Psoas muscle (tissue), 8 donors: ENCODE measurements around the gene TTLL12. TPM values are rescaled to one million over a fixed set of nuclear protein-coding genes. Genes with fewer than 3 reads are reported as not detected.

ENCODE experiments used
- ATAC-seq, 4 donors: fragments of 200-7000 bp; cut with Tn5 transposase; one replicate each; pipeline ENCODE4 v1.9.1; 2020; ENCODE audit warnings: moderate library complexity in 3 of 4, mild to moderate bottlenecking in 2 of 4
- DNase-seq, 2 donors: peaks; one replicate each; pipeline ENCODE4 v3.0.0-alpha.2; 2020
- H3K27ac ChIP-seq: fragments of 200-600 bp; one replicate; pipeline ENCODE4 v1.8.0; 2022
- H3K27me3 ChIP-seq, 3 donors: fragments of 200-600 bp in 1 of 3; one replicate each; pipeline versions ENCODE4 v1.6.1 to v1.8.0; 2013 to 2022; ENCODE audit warnings: low read length in 2 of 3, mild to moderate bottlenecking in 2 of 3, moderate library complexity in 1 of 3; ENCODE audit not compliant: insufficient read depth in 3 of 3
- H3K36me3 ChIP-seq, 2 donors: fragments of 200-600 bp in 1 of 2; one replicate each; pipeline versions ENCODE4 v1.6.1 to v1.8.0; 2013 to 2022; ENCODE audit warnings: low read depth in 1 of 2, mild to moderate bottlenecking in 1 of 2, moderate library complexity in 1 of 2; ENCODE audit not compliant: insufficient read depth in 1 of 2
- H3K4me1 ChIP-seq: fragments of 200-600 bp; one replicate; pipeline ENCODE4 v1.8.0; 2022
- H3K4me3 ChIP-seq: fragments of 200-600 bp; one replicate; pipeline ENCODE4 v1.8.0; 2022; ENCODE audit warnings: mild to moderate bottlenecking
- H3K9me3 ChIP-seq: fragments of 200-600 bp; one replicate; pipeline ENCODE4 v1.8.0; 2022
- CTCF ChIP-seq: fragments of 200-600 bp; IDR thresholded peaks from one replicate; pipeline ENCODE4 v1.8.0; 2022; ENCODE audit warnings: antibody characterized with exemption
- WGBS, 3 donors: extraction: QIAGEN DNeasy Blood & Tissue Kit; methylation state at CpG; one replicate each; pipeline versions ENCODE4 v1.1.6 to v1.1.7; 2013; 5-methylcytosine and 5-hydroxymethylcytosine counted together
- intact Hi-C, 2 donors: fragments of 100-400 bp; cut with DNase I; formaldehyde crosslinking; loops; one replicate each; pipeline versions ENCODE4 v1.11.0 to v1.14.2; 2022
- polyA plus RNA-seq, 3 donors: library from polyadenylated mRNA; stranded (reverse); fragments of 200-250 nt; gene quantifications; one replicate each; pipeline ENCODE4 v1.2.3, GENCODE V29; 2013
- total RNA-seq, 4 donors: library from RNA; stranded (reverse); fragmentation: NEBNext Ultra II Directional in 2 of 4; extraction: Animal tissue kit (Norgen Biotek cat#: 25700) in 2 of 4; gene quantifications; one replicate each; pipeline versions ENCODE4 v1.2.1 to v1.2.4, GENCODE V29; 2021 to 2023
- donor health status: healthy with polysubstance abuse.
- donor health status: DM: no; HTN: no; CAD: no; lungs with moderate emphysema.
- donor health status: Bipolar disorder and iron deficiency.
- donor health status: healthy.
- donor health status: DM: yes; HTN: yes; CAD: no.
- donor health status: DM: no; HTN: no; CAD: no.
- donor health status: DM: no; HTN: no; CAD: no.
- donor health status: DM: yes; HTN: yes; CAD: no.

The TTLL12 gene
- total and polyA plus RNA-seq, 7 donors: 9.9 to 20.7 (median 13.7) TPM

DNA sequence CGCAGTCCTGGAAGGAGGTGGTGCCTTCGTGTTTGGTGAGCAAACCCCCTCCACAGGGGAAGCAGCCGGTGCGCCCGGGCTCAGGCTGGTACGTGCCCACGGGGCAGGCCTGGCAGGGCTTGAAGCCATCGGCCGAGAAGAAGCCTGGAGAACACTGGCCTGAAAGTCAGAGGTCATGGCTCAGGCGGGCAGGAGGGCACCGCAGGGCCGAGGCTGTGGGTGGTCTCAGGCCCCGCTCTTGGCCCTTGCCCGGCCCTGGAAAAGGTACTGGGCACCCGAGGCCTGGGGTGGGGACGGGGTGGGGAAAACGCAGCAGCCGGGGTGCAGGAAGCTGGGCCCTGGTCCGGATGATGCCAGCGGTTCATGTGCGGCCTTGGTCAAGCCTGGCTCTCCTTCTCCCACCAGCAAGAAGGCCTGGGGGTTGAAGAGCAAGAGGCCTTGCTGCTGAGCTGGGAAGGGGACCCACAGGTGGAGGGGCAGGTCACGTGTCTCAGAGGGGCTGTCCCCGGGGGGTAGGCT, 25.6 kb upstream of the TTLL12 start:
- 83 to 89% (median 85%) methylated on average over 23 of the region's 23 CpGs for WGBS, 3 donors
- intact Hi-C loops: no loop called here
- no peaks in the 10 kb centered on the region for H3K4me1 ChIP-seq
- no peak for ATAC-seq
- no peak overlapping the region for H3K27ac ChIP-seq
- DNase-seq: no peak
- H3K36me3 ChIP-seq: no peaks in the 10 kb centered on the region
- no peak for TF ChIP-seq CTCF
- peaks cover 0 to 12% (median 1%) of the 10 kb centered on the region in 3 donors for H3K27me3 ChIP-seq
- no peak overlapping the region for H3K4me3 ChIP-seq
- H3K9me3 ChIP-seq: no peaks in the 10 kb centered on the region

GRCh38 chr22:43211941-43212433, 25.1 kb upstream of the TTLL12 start:
- WGBS, 3 donors: 85 to 93% (median 89%) methylated on average over 13 of the region's 13 CpGs
- TF ChIP-seq CTCF: no peak
- DNase-seq: no peak
- no peaks in the 10 kb centered on the region for H3K4me1 ChIP-seq
- no peak for ATAC-seq
- H3K9me3 ChIP-seq: no peaks in the 10 kb centered on the region
- intact Hi-C loops: no loop called here
- no peak overlapping the region for H3K4me3 ChIP-seq
- H3K27me3 ChIP-seq: peaks cover 0 to 10% (median 1%) of the 10 kb centered on the region in 3 donors
- no peak overlapping the region for H3K27ac ChIP-seq
- no peaks in the 10 kb centered on the region for H3K36me3 ChIP-seq

DNA sequence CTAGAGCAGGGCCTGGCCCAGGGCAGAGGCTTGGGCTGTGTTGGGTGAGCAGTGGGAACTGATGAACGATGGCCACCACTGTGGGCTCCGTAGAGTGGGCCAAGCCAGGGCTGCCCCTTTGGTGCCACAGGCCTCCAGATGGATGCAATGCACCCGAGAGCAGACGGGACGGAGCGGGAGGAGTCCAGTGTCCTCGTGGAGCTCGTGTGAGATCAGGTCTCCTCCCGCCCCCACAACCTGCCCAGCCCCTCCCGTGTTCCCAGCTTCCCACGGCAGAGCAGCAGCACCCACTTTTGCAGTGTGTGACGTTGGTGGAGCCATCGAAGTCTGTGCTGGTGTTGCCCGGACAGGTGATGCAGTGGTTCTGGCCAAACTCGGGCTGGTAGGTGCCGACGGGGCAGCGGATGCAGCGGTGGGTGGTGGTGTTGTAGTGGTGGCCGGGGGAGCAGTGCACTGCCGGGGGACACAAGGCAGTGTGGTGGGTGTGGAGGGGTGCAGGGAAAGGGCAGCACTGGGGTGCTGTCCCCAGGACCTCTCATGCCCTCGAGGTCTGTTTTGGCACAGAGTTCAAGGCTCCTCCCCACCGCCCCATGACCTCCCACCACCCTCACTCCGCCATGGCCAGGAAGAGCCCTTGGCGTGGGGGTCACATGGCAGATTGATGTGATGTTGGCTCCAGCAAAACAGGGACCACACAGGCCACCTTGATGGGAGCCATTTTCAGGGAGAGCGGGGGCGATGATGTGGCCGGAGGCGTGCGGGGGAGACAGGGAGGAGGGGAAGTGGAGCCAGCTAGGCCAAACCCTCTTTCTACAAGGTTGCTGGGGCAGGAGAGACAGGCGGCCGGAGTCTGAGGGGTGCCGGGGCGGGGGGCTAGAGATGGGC, 23.9 kb upstream of the TTLL12 start:
- H3K27ac ChIP-seq: no peak overlapping the region
- no peak overlapping the region for H3K4me3 ChIP-seq
- no peaks in the 10 kb centered on the region for H3K9me3 ChIP-seq
- DNase-seq (peak in 1 of 2 donors; percentile 41), ATAC-seq (no peak)
- H3K4me1 ChIP-seq: no peaks in the 10 kb centered on the region
- peaks cover 0 to 17% (median 5%) of the 10 kb centered on the region in 3 donors for H3K27me3 ChIP-seq
- no peaks in the 10 kb centered on the region for H3K36me3 ChIP-seq
- no peak for TF ChIP-seq CTCF
- WGBS, 3 donors: 84 to 86% (median 85%) methylated on average over 31 to 34 of the region's 34 CpGs
- intact Hi-C loops: no loop called here

- no peak overlapping the region for H3K4me3 ChIP-seq
- H3K9me3 ChIP-seq: no peaks in the 10 kb centered on the region
- intact Hi-C loops: no loop called here
- ATAC-seq (no peak), DNase-seq (peak in 1 of 2 donors; percentile 38)
- no peaks in the 10 kb centered on the region for H3K36me3 ChIP-seq
- 87 to 89% (median 89%) methylated on average over 21 to 22 of the region's 22 CpGs for WGBS, 3 donors
- no peak overlapping the region for H3K27ac ChIP-seq
- H3K4me1 ChIP-seq: no peaks in the 10 kb centered on the region
- peaks cover 0 to 15% (median 5%) of the 10 kb centered on the region in 3 donors for H3K27me3 ChIP-seq
- TF ChIP-seq CTCF: no peak
Measured at GRCh38 chr22:43209971-43210370, 23.0 kb upstream of the TTLL12 start.
